Osteocyte (in vitro differentiated cells): ENCODE measurements around the gene SIK3. TPM values are rescaled to one million over a fixed set of nuclear protein-coding genes. Genes with fewer than 3 reads are reported as not detected.
"Not testable (repeated sequence)": the region's sequence is repeated elsewhere in the genome, so short reads cannot be mapped to it uniquely, and the experiment has no call there.

ENCODE experiments used
- DNase-seq: peaks from one replicate; pipeline ENCODE4 v3.0.0; 2021; ENCODE audit warnings: mixed read lengths; ENCODE audit not compliant: unreplicated experiment; ENCODE audit errors: extremely low spot score
- H3K27ac Mint-ChIP-seq: one replicate; pipeline ENCODE4 v1.8.0; 2021; ENCODE audit warnings: mild to moderate bottlenecking, mixed read lengths; ENCODE audit not compliant: unreplicated experiment
- H3K27me3 Mint-ChIP-seq: one replicate; pipeline ENCODE4 v1.8.0; 2021; ENCODE audit warnings: mixed read lengths; ENCODE audit not compliant: unreplicated experiment
- H3K36me3 Mint-ChIP-seq: one replicate; pipeline ENCODE4 v1.8.0; 2021; ENCODE audit warnings: mixed read lengths; ENCODE audit not compliant: unreplicated experiment
- H3K4me1 Mint-ChIP-seq: one replicate; pipeline ENCODE4 v1.8.0; 2021; ENCODE audit warnings: mixed read lengths; ENCODE audit not compliant: unreplicated experiment
- H3K4me3 Mint-ChIP-seq: one replicate; pipeline ENCODE4 v1.8.0; 2021; ENCODE audit warnings: mild to moderate bottlenecking, moderate library complexity, mixed read lengths; ENCODE audit not compliant: unreplicated experiment
- H3K9me3 Mint-ChIP-seq: one replicate; pipeline ENCODE4 v1.8.0; 2021; ENCODE audit warnings: mixed read lengths; ENCODE audit not compliant: unreplicated experiment
- total RNA-seq: library from RNA; stranded (reverse); gene quantifications from 2 replicates; pipeline ENCODE4 v1.2.1, GENCODE V29; 2021
- TF ChIP-seq, protein P1 (sequence below): fragments of 200-600 bp; sonication (generic); IDR thresholded peaks from 2 replicates; pipeline ENCODE4 v1.5.0; 2021; ENCODE audit warnings: antibody characterized with exemption, mild to moderate bottlenecking, moderate library complexity

Gene SIK3
- total RNA-seq, 1 donor from 2014 or later = 29.5 TPM

DNA sequence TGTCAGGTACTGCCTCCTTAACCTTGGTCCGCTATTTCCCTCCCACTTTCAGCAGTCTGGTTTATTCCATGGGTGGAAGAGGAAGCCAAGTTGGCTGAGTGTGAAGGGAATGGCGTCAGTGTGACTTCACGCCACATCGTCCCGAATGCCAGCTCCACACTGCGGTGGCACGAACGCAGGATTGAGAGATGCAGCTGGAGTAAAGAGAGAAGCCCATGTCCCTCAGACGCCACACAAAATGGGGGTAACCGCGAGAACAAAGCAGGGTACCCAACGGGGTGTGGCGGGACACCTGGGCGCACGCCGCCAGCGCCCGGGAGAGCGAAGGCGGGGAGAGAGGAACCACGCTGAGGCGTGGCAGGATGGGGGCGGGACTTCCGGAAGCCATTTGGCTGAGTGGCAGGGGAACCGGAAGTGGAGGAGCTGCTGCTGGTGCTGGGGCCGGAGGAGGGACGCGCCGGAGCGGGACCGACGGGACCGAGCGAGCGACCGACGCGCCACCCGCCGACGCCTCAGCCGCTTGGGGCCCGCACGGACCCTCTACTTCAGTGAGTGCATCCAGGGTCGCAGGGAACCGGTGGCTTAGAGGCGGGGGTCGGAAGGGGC, 45.7 kb upstream of the SIK3 start, which contains the start of gene PAFAH1B2:
Gene PAFAH1B2 (plus strand): TSS at position 417 of the 606 bp plus-strand sequence. CDS start 8,161 bp downstream, outside the sequence.
- Mint-ChIP-seq H3K27me3 (peaks cover 7% of the 10 kb centered on the region), H3K27ac (peak within 1 kb of the TSS; percentile 95), H3K4me1 (peaks cover 32% of the 10 kb centered on the region), H3K9me3 (no peaks in the 10 kb centered on the region), H3K4me3 (peak within 1 kb of the TSS; percentile 96), H3K36me3 (peaks cover 10% of the 10 kb centered on the region)
- TF ChIP-seq, protein P1, sequence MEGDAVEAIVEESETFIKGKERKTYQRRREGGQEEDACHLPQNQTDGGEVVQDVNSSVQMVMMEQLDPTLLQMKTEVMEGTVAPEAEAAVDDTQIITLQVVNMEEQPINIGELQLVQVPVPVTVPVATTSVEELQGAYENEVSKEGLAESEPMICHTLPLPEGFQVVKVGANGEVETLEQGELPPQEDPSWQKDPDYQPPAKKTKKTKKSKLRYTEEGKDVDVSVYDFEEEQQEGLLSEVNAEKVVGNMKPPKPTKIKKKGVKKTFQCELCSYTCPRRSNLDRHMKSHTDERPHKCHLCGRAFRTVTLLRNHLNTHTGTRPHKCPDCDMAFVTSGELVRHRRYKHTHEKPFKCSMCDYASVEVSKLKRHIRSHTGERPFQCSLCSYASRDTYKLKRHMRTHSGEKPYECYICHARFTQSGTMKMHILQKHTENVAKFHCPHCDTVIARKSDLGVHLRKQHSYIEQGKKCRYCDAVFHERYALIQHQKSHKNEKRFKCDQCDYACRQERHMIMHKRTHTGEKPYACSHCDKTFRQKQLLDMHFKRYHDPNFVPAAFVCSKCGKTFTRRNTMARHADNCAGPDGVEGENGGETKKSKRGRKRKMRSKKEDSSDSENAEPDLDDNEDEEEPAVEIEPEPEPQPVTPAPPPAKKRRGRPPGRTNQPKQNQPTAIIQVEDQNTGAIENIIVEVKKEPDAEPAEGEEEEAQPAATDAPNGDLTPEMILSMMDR = no peak
- peak; percentile 97 for DNase-seq

DNA sequence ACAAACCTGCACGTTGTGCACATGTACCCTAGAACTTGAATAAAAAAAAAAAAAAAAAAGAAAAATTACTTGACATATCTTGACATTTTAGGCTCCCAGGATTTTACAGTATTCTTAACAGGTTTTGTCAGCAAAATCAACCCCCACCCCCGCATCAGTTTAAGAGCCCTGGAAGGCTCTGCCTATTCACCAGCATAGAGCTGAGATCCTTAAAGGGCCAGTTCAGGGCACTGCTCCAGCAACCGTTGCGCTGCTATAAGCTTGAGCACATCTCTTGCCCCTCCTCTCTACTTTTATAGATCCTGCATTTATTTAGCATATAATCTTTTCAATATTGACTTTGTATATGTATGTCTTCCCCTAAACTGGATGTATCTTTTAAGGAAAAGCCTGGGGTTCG, 45.2 kb upstream of the SIK3 start:
- Mint-ChIP-seq H3K9me3 (no peaks in the 10 kb centered on the region), H3K4me1 (peaks cover 31% of the 10 kb centered on the region), H3K36me3 (peaks cover 10% of the 10 kb centered on the region), H3K27ac (peak overlapping the region; percentile 95), H3K4me3 (peak overlapping the region; percentile 96), H3K27me3 (peaks cover 7% of the 10 kb centered on the region)
- no peak for DNase-seq
- TF ChIP-seq, protein P1 = no peak

DNA sequence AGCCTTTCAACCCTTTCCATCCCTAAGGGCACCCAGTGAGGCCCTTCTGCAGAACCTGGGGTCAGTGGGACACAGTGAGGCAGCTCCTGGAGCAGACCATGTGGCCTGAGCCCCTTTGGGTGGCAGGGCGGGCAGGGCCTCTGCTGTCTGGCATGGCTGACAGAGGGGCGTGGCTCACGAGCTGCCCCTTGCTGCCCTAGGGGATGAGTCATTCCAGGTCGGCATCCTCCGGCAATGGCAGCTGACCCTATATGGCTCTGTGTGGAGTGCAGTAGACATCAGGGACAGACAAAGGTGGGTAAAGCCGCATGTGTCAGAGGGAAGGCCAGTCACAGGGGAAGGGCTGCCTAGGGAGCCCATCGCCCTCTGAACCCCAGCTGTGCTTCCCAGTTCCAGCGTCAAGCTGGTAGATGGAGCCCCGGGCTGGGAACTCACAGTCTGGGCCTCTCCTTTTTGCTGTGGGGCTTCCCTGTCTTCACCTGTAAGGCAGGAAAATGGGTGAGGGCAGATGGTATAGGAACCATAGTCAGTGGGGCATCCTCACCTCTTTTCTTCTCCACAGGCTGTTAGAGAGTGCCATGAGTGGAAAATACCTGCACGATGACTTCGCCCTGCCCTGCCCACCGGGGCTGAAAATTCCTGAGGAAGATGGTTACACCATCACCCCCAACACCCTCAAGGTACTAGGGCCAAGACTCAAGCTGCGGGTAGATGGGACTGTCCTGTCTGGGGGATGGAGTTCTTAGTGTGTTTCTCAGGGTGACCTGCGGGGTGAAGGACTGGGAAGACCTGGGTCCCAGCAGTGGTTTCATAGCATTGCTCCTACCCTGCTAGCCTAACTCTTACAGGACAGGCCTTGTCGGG, 39.2 kb upstream of the SIK3 start:
- not testable (repeated sequence) for DNase-seq, H3K4me3 Mint-ChIP-seq, H3K4me1 Mint-ChIP-seq, H3K36me3 Mint-ChIP-seq, H3K27me3 Mint-ChIP-seq, H3K9me3 Mint-ChIP-seq, H3K27ac Mint-ChIP-seq

DNA sequence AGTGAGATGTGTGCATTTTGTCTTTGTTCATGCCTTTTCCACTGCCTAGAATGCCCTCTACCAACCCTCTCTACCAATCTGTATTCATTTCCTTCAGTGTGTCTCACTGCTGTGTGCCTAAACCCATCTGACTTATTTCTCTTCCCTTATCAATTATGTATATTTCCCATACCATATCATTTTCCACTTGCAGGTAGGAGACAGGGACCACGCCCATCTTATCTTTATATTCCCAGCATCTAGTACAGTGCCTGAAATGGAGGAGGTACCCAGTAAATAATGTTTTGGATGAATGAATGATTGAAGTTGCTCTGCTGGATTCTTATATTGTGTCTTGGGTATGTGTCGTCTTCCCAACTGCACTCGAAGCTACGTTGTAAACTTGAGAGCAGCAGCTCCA, 36.8 kb upstream of the SIK3 start:
- DNase-seq, H3K4me3 Mint-ChIP-seq, H3K36me3 Mint-ChIP-seq, H3K9me3 Mint-ChIP-seq, H3K27me3 Mint-ChIP-seq, H3K27ac Mint-ChIP-seq, H3K4me1 Mint-ChIP-seq: not testable (repeated sequence)

DNA sequence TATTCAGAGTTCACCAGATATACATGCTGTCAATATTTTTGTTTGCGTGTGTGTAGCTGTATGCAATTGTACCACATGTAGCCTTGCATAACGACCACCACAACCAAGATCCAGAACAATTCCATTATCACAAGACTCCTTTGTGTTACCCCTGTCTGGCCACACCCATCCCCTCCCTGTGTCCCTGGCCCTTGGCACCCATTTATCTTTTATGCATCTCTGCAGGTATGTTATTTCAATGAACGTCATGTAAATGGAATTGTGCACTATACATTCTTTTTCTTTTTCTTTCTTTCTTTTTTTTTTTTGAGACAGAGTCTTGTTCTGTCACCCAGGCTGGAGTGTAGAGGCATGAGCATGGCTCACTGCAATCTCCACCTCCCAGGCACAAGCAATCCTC, 36.2 kb upstream of the SIK3 start:
- TF ChIP-seq, protein P1 = no peak
- H3K9me3 Mint-ChIP-seq = no peaks in the 10 kb centered on the region
- peaks cover 2% of the 10 kb centered on the region for H3K27me3 Mint-ChIP-seq

DNA sequence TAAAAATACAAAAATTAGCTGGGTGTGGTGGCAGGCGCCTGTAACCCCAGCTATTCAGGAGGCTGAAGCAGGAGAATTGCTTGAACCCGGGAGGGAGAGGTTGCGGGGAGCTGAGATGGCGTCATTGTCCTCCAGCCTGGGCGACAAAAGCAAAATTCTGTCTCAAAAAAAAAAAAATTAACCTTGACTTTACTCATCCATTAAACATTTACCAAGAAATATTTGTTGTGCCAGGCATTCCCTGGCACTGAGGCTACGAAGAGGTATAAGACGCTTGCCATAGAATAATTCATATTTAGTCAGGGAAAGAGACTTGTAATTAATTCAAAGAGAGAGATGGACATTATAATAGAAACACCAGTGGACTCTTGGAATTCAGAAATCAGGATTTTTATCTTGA, 32.7 kb upstream of the SIK3 start:
- no peak for DNase-seq
- Mint-ChIP-seq H3K9me3 (no peaks in the 10 kb centered on the region), H3K36me3 (no peaks in the 10 kb centered on the region), H3K27me3 (peaks cover 25% of the 10 kb centered on the region), H3K4me3 (no peak overlapping the region), H3K4me1 (no peaks in the 10 kb centered on the region), H3K27ac (no peak overlapping the region)
- TF ChIP-seq, protein P1 = no peak

More for the DNA sequence above, 36.2 kb upstream of the SIK3 start:
- no peaks in the 10 kb centered on the region for H3K4me1 Mint-ChIP-seq
- no peak for DNase-seq
- H3K27ac Mint-ChIP-seq = no peak overlapping the region
- H3K36me3 Mint-ChIP-seq = no peaks in the 10 kb centered on the region
- no peak overlapping the region for H3K4me3 Mint-ChIP-seq

DNA sequence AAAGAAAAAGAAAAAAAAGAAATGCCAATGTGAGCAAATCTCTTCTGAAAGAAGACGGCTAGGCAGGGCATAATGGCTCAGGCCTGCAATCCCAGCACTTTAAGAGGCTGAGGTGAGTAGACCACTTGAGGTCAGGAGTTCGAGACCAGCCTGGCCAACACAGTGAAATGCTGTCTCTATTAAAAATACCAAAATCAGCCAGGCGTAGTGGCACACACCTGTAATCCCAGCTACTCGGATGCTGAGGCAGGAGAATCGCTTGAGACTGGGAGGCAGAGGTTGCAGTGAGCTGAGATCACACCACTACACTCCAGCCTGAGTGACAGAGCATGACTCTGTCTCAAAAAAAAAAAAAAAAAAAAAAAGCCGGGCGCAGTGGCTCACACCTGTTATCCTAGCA, 32.2 kb upstream of the SIK3 start:
- H3K4me3 Mint-ChIP-seq, DNase-seq, H3K9me3 Mint-ChIP-seq, H3K4me1 Mint-ChIP-seq, H3K36me3 Mint-ChIP-seq, H3K27ac Mint-ChIP-seq: not testable (repeated sequence)
- peaks cover 29% of the 10 kb centered on the region for H3K27me3 Mint-ChIP-seq
